Spleen (tissue), 11 donors: ENCODE data around the gene NBAS. TPM values are rescaled to one million over a fixed set of nuclear protein-coding genes. Genes with fewer than 3 reads are reported as not detected.
"Not testable (repeated sequence)": the region's sequence is repeated elsewhere in the genome, so short reads cannot be mapped to it uniquely, and the experiment has no call there.

Experiments used
- DNase-seq: peaks from one replicate; pipeline ENCODE4 v3.0.0-alpha.2; 2020
- H3K27ac ChIP-seq, 8 donors: fragments of 200-600 bp; sonication (generic) in 7 of 8; 1 replicate in 4 of 8; 2 replicates in 4 of 8; pipeline versions ENCODE4 v1.5.0 to v1.8.0; 2016 to 2021; ENCODE audit warnings: inconsistent platforms in 4 of 8, mild to moderate bottlenecking in 4 of 8, moderate library complexity in 1 of 8
- H3K27me3 ChIP-seq, 7 donors: fragments of 200-600 bp; sonication (generic) in 6 of 7; replicated peaks in 1 of 7; 1 replicate in 4 of 7; 2 replicates in 3 of 7; pipeline versions ENCODE4 v1.5.0 to v1.8.0; 2016 to 2021; ENCODE audit warnings: inconsistent platforms in 3 of 7, mild to moderate bottlenecking in 1 of 7
- H3K36me3 ChIP-seq, 6 donors: fragments of 200-600 bp; sonication (generic) in 5 of 6; 1 replicate in 4 of 6; 2 replicates in 2 of 6; pipeline versions ENCODE4 v1.5.0 to v1.8.0; 2016 to 2021; ENCODE audit warnings: inconsistent platforms in 2 of 6
- H3K4me1 ChIP-seq, 6 donors: fragments of 200-600 bp; sonication (generic) in 5 of 6; 1 replicate in 3 of 6; 2 replicates in 3 of 6; pipeline versions ENCODE4 v1.5.0 to v1.8.0; 2016 to 2021; ENCODE audit warnings: inconsistent platforms in 3 of 6
- H3K4me3 ChIP-seq, 8 donors: fragments of 200-600 bp; sonication (generic) in 7 of 8; 1 replicate in 4 of 8; 2 replicates in 4 of 8; pipeline versions ENCODE4 v1.5.0 to v1.8.0; 2016 to 2021; ENCODE audit warnings: inconsistent platforms in 4 of 8, mild to moderate bottlenecking in 4 of 8, moderate library complexity in 2 of 8
- H3K9me3 ChIP-seq, 8 donors: fragments of 200-600 bp; sonication (generic) in 7 of 8; 1 replicate in 4 of 8; 2 replicates in 4 of 8; pipeline versions ENCODE4 v1.5.0 to v1.8.0; 2016 to 2021; ENCODE audit warnings: inconsistent platforms in 4 of 8
- POLR2A ChIP-seq, 3 donors: fragments of 450-650 bp; IDR thresholded peaks; one replicate each; pipeline ENCODE4 v1.5.1; 2017; ENCODE audit warnings: antibody characterized with exemption in 3 of 3, mild to moderate bottlenecking in 1 of 3
- POLR2AphosphoS5 ChIP-seq, 3 donors: sonication (generic); formaldehyde crosslinking; IDR thresholded peaks; one replicate each; pipeline ENCODE4 v1.5.1; 2017; ENCODE audit warnings: antibody characterized with exemption in 3 of 3
- WGBS, 5 donors: extraction: QIAGEN DNeasy Blood & Tissue Kit in 3 of 5; methylation state at CpG; one replicate each; pipeline versions ENCODE4 v1.1.5 to v1.1.7; 2013 to 2018; 5-methylcytosine and 5-hydroxymethylcytosine counted together
- intact Hi-C: fragments of 100-400 bp; cut with DNase I; formaldehyde crosslinking; loops from one replicate; pipeline ENCODE4 v1.15.0; 2023; ENCODE audit warnings: low total_unique reads
- polyA plus RNA-seq, 3 donors: library from polyadenylated mRNA; stranded (reverse); fragments of 200-250 nt; gene quantifications; one replicate each; pipeline ENCODE4 v1.2.1, GENCODE V29; 2013
- total RNA-seq, 7 donors: library from RNA; depleted of rRNA in 3 of 7; stranded (reverse); fragments of >200 nt in 3 of 7; fragmentation: NEBNext Ultra II Directional in 4 of 7; extraction: Animal tissue kit (Norgen Biotek cat#: 25700) in 4 of 7; gene quantifications; one replicate each; pipeline versions ENCODE4 v1.1.0 to v1.2.1, GENCODE V29; 2016 to 2021
- TF ChIP-seq, protein P1 (sequence below), 11 experiments: fragments of 200-600 bp in 7 of 11; fragments of 450-650 bp in 4 of 11; sonication (generic) in 4 of 11; IDR thresholded peaks in 8 of 11; conservative IDR thresholded peaks in 3 of 11; 1 replicate in 7 of 11; 2 replicates in 4 of 11; pipeline versions ENCODE4 v1.4.0 to v1.8.0; 2016 to 2021; ENCODE audit warnings: antibody characterized with exemption in 11 of 11, inconsistent platforms in 4 of 11, mild to moderate bottlenecking in 1 of 11
- donor health status: healthy with polysubstance abuse.
- donor health status: DM: no; HTN: no; CAD: no; lungs with moderate emphysema.
- donor health status: DM: no; HTN: no; CAD: no.
- donor health status: Bipolar disorder and iron deficiency.
- donor health status: healthy.
- donor health status: DM: no; HTN: no; CAD: no.
- donor health status: DM: yes; HTN: yes; CAD: no.

NBAS gene
- total and polyA plus RNA-seq, 10 donors, result 21.1 to 49.0 (median 40.9) TPM

DNA sequence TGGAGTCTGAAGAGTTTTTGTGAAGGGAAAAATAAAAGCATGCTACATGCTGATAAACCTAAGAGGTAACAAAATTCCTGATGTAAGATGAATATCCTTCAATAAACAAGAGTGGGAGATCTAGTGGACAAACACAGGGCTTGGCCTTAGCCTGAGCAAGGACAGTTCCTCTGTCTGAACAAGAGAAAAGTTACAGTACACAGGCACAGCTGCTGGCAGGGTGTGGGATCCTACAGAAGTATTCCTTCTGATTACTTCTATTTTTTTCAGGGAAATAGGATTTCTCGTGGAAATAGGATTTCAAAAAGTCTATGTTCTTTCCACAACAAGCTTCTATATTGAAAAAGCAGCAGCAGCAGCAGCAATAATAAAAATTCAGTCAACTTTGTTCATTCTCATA, 54.1 kb downstream of the NBAS start:
- H3K4me1 ChIP-seq, result no peaks in the 10 kb centered on the region
- no peak for DNase-seq
- no peaks in the 10 kb centered on the region for H3K27me3 ChIP-seq
- H3K27ac ChIP-seq, result no peak overlapping the region
- intact Hi-C loops, result no loop called here
- TF ChIP-seq, protein P1, sequence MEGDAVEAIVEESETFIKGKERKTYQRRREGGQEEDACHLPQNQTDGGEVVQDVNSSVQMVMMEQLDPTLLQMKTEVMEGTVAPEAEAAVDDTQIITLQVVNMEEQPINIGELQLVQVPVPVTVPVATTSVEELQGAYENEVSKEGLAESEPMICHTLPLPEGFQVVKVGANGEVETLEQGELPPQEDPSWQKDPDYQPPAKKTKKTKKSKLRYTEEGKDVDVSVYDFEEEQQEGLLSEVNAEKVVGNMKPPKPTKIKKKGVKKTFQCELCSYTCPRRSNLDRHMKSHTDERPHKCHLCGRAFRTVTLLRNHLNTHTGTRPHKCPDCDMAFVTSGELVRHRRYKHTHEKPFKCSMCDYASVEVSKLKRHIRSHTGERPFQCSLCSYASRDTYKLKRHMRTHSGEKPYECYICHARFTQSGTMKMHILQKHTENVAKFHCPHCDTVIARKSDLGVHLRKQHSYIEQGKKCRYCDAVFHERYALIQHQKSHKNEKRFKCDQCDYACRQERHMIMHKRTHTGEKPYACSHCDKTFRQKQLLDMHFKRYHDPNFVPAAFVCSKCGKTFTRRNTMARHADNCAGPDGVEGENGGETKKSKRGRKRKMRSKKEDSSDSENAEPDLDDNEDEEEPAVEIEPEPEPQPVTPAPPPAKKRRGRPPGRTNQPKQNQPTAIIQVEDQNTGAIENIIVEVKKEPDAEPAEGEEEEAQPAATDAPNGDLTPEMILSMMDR (IDR thresholded peaks at IDR 0.05 in 8 of 11, conservative IDR thresholded peaks at IDR 0.05 in 3 of 11), result no peak
- TF ChIP-seq POLR2AphosphoS5 (IDR thresholded peaks at IDR 0.05) (no peak), POLR2A (IDR thresholded peaks at IDR 0.05) (no peak)
- H3K4me3 ChIP-seq, result no peak overlapping the region
- peaks cover 0 to 91% (median 33%) of the 10 kb centered on the region in 6 donors for H3K36me3 ChIP-seq
- WGBS, 5 donors, result 77 to 93% (median 86%) methylated on average over 1 of the region's 1 CpG
- H3K9me3 ChIP-seq, result no peaks in the 10 kb centered on the region

DNA sequence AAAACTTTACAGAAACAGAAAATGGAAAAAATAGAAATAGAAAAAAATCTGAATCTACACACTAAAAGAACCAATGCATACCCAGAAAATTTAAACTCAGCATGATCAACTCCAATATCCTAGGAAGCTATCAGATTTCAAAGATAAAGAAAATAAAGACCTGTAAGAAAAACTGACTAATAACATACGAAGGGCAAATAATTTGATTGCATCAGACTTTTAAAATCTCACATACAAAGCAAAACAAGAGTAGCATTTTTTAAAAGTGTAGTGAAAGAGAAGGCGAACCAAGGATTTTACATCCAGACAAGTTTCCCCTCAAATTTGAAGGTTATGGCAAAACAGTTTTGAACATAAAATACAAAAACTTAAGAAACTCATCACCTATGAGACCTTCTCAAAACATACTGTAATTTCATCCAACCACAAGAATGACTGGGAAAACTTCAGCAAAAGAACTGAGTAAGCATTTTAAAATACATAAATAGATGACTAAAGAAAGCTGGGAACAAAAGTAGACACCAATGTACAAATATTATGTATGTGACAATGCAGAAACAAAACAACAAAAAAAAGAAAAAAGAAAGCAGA, 54.8 kb downstream of the NBAS start:
- H3K27me3 ChIP-seq, result no peaks in the 10 kb centered on the region
- no peak overlapping the region for H3K27ac ChIP-seq
- TF ChIP-seq POLR2AphosphoS5 (IDR thresholded peaks at IDR 0.05), result no peak
- TF ChIP-seq, protein P1 (IDR thresholded peaks at IDR 0.05 in 8 of 11, conservative IDR thresholded peaks at IDR 0.05 in 3 of 11), result no peak
- TF ChIP-seq POLR2A (IDR thresholded peaks at IDR 0.05), result no peak
- H3K9me3 ChIP-seq, result no peaks in the 10 kb centered on the region
- no peak overlapping the region for H3K4me3 ChIP-seq
- no peaks in the 10 kb centered on the region for H3K4me1 ChIP-seq
- peaks cover 0 to 89% (median 36%) of the 10 kb centered on the region in 6 donors for H3K36me3 ChIP-seq
- DNase-seq, result no peak
- intact Hi-C loops, result no loop called here
- 87 to 95% (median 89%) methylated on average over 2 of the region's 2 CpGs for WGBS, 5 donors

DNA sequence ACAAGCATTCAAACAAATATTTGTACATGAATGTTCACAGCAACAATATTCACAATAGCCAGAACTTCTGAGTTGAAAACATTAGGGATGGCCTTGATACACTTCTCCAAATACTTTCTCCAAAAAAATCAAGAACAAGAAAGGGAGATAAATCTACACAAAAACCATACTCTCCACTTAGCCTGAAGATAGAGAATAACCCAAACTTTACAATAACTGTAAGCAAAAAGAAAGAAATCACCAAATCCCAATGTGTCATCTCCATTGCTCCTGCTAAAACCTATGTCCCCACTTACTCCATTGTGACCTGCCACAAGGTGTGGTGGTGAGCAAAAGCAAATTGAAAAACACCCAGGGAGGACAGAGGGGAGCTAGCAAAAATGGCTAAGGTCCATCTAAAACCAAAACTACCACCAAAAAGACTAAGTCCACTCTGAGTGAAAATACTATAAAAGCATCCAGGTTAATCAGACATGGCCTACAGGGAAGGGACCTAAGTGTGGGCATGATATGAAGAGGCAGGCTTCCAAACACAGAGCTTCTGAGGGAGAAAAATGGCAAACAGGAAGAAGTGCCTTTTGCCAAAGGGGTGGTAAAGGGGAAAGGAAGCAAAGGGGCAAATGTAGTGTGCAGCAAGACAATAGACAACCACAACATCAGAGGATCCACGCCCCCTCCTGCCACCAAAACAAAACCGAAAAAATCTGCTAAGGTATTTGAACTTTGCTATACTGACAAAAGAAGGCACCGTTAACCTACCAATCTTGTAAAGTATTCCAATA, 56.1 kb downstream of the NBAS start:
- no peak for TF ChIP-seq POLR2AphosphoS5 (IDR thresholded peaks at IDR 0.05)
- TF ChIP-seq, protein P1 (IDR thresholded peaks at IDR 0.05 in 8 of 11, conservative IDR thresholded peaks at IDR 0.05 in 3 of 11), result no peak
- TF ChIP-seq POLR2A (IDR thresholded peaks at IDR 0.05), result no peak

DNA sequence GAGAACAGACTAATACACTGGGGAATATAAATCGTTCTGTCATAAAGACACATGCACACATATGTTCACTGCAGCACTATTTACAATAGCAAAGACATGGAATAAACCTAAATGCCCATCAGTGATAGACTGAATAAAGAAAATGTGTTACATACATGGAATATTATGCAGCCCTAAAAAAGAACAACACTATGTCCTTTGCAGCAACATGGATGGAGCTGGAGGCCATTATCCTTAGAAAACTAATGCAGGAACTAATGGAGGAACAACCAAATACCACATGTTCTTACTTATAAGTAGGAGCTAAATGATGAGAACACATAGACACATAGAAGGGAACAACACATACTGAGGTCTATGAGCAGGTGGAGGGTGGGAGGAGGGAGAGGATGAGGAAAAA, 61.9 kb downstream of the NBAS start:
- H3K27ac ChIP-seq, intact Hi-C loops: not testable (repeated sequence)

More for the DNA sequence above, 56.1 kb downstream of the NBAS start:
- intact Hi-C loops, result no loop called here
- Histone ChIP-seq H3K4me3 (no peak overlapping the region), H3K36me3 (peaks cover 0 to 85% (median 34%) of the 10 kb centered on the region in 6 donors), H3K9me3 (no peaks in the 10 kb centered on the region), H3K27me3 (no peaks in the 10 kb centered on the region), H3K27ac (no peak overlapping the region), H3K4me1 (no peaks in the 10 kb centered on the region)
- WGBS, 5 donors, result 89 to 95% (median 92%) methylated on average over 3 of the region's 3 CpGs
- DNase-seq, result no peak

More for the DNA sequence above, 61.9 kb downstream of the NBAS start:
- not testable (repeated sequence) for H3K4me3 ChIP-seq, DNase-seq, H3K4me1 ChIP-seq, H3K27me3 ChIP-seq
- 94 to 100% (median 98%) methylated on average over 1 of the region's 1 CpG for WGBS, 5 donors
- peaks cover 0 to 13% (median 5%) of the 10 kb centered on the region in 8 donors for H3K9me3 ChIP-seq
- peaks cover 0 to 71% (median 24%) of the 10 kb centered on the region in 6 donors for H3K36me3 ChIP-seq
